ENCODE results near the gene MRPS21.
"Not testable (repeated sequence)": the region's sequence is repeated elsewhere in the genome, so short reads cannot be mapped to it uniquely, and the experiment has no call there.

Gene MRPS21

GRCh38 chr1:150282558-150282958, 11.1 kb upstream of the MRPS21 start:
- Histone ChIP-seq H3K4me3 (ENCODE audit: low read length) (peak overlapping the region; percentile 71), H3K9ac (ENCODE audit: low read depth, low read length) (peak overlapping the region; percentile 66; the same call in 1 of the 2 replicates), H3K36me3 (ENCODE audit: insufficient read depth, low read depth, low read length) (peaks cover 16% of the 10 kb centered on the region; the same call in 1 of the 2 replicates), H3K27me3 (ENCODE audit: insufficient read depth, low read length) (peaks cover 12% of the 10 kb centered on the region), H3K4me1 (ENCODE audit: insufficient read depth, low read length) (no peaks in the 10 kb centered on the region), H3K27ac (ENCODE audit: low read length) (no peak overlapping the region), H3K9me3 (ENCODE audit: insufficient read depth, low read depth, low read length) (no peaks in the 10 kb centered on the region)

GRCh38 chr1:150283260-150283659, 10.4 kb upstream of the MRPS21 start:
- Histone ChIP-seq H3K9ac (ENCODE audit: low read depth, low read length) (peak overlapping the region; percentile 66; the same call in 1 of the 2 replicates), H3K36me3 (ENCODE audit: insufficient read depth, low read depth, low read length) (peaks cover 16% of the 10 kb centered on the region; the same call in 1 of the 2 replicates), H3K4me3 (ENCODE audit: low read length) (peak overlapping the region; percentile 71)

DNA sequence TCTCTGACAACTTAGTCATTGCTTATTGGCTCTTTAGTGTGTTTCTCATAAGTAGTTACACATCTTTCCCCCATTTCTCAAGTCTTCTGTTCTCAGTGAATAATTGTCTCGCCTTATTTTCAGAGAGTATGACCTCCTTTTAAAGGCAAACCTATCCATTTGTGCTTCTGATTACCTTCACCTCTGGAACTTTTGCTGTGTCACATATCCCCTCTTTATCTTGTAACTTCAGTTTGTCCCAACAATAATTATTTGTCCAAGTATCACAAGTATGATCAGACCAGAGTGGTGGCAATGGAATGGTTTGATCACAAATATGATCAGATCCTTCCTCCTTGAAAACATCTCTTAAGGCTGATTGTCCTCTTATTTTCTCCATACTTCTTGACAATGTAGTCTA, 5.3 kb upstream of the MRPS21 start:
- H3K36me3 ChIP-seq (ENCODE audit: insufficient read depth, low read depth, low read length), result peaks cover 16% of the 10 kb centered on the region; the same call in 1 of the 2 replicates
- H3K9me3 ChIP-seq (ENCODE audit: insufficient read depth, low read depth, low read length), result no peaks in the 10 kb centered on the region
- no peak overlapping the region for H3K27ac ChIP-seq (ENCODE audit: low read length)
- H3K9ac ChIP-seq (ENCODE audit: low read depth, low read length), result no peak overlapping the region
- peaks cover 4% of the 10 kb centered on the region for H3K27me3 ChIP-seq (ENCODE audit: insufficient read depth, low read length)
- peaks cover 3% of the 10 kb centered on the region; the same call in 1 of the 2 replicates for H3K4me1 ChIP-seq (ENCODE audit: insufficient read depth, low read length)
- no peak overlapping the region for H3K4me3 ChIP-seq (ENCODE audit: low read length)

More at GRCh38 chr1:150283260-150283659, 10.4 kb upstream of the MRPS21 start:
- no peaks in the 10 kb centered on the region for H3K4me1 ChIP-seq (ENCODE audit: insufficient read depth, low read length)
- H3K27me3 ChIP-seq (ENCODE audit: insufficient read depth, low read length), result peaks cover 12% of the 10 kb centered on the region
- H3K27ac ChIP-seq (ENCODE audit: low read length), result no peak overlapping the region
- no peaks in the 10 kb centered on the region for H3K9me3 ChIP-seq (ENCODE audit: insufficient read depth, low read depth, low read length)

GRCh38 chr1:150288822-150289221, 4.8 kb upstream of the MRPS21 start:
- no peak overlapping the region for H3K4me3 ChIP-seq (ENCODE audit: low read length)
- H3K27me3 ChIP-seq (ENCODE audit: insufficient read depth, low read length), result no peaks in the 10 kb centered on the region
- no peak overlapping the region for H3K27ac ChIP-seq (ENCODE audit: low read length)
- H3K9me3 ChIP-seq (ENCODE audit: insufficient read depth, low read depth, low read length), result no peaks in the 10 kb centered on the region
- H3K4me1 ChIP-seq (ENCODE audit: insufficient read depth, low read length), result peaks cover 4% of the 10 kb centered on the region; the same call in 1 of the 2 replicates
- H3K36me3 ChIP-seq (ENCODE audit: insufficient read depth, low read depth, low read length), result peaks cover 16% of the 10 kb centered on the region; the same call in 1 of the 2 replicates
- H3K9ac ChIP-seq (ENCODE audit: low read depth, low read length), result no peak overlapping the region

DNA sequence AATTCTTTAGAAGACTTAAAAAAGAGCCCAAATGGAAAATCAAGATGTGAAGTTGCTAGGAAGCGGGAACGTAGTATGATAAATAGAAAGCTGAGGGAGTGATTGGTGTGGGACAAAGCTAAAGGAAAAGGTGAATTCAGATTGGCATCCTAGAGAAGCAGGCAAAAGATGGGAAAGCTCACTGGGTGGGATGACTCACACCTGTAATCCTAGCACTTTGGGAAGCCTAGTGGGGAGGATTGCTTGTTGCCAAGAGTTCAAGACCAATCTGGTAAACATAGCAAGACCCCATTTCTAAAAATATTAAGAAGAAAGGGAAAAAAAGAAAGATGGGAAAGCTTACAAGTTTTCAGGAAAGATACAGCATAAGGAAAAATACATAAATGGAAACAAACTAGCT, 1.8 kb downstream of the MRPS21 start:
- peaks cover 4% of the 10 kb centered on the region; the same call in 1 of the 2 replicates for H3K4me1 ChIP-seq (ENCODE audit: insufficient read depth, low read length)
- no peaks in the 10 kb centered on the region for H3K27me3 ChIP-seq (ENCODE audit: insufficient read depth, low read length)
- H3K9ac ChIP-seq (ENCODE audit: low read depth, low read length), result peak overlapping the region; percentile 21; the same call in 1 of the 2 replicates
- peak overlapping the region; percentile 40; the same call in 1 of the 2 replicates for H3K4me3 ChIP-seq (ENCODE audit: low read length)
- H3K9me3 ChIP-seq (ENCODE audit: insufficient read depth, low read depth, low read length), result no peaks in the 10 kb centered on the region
- H3K27ac ChIP-seq (ENCODE audit: low read length), result no peak overlapping the region
- peaks cover 55% of the 10 kb centered on the region for H3K36me3 ChIP-seq (ENCODE audit: insufficient read depth, low read depth, low read length)

GRCh38 chr1:150299716-150300115, 6.1 kb downstream of the MRPS21 start:
- no peak overlapping the region for H3K4me3 ChIP-seq (ENCODE audit: low read length)
- H3K9ac ChIP-seq (ENCODE audit: low read depth, low read length), result no peak overlapping the region
- H3K27me3 ChIP-seq (ENCODE audit: insufficient read depth, low read length), result no peaks in the 10 kb centered on the region
- peaks cover 20% of the 10 kb centered on the region for H3K4me1 ChIP-seq (ENCODE audit: insufficient read depth, low read length)
- no peaks in the 10 kb centered on the region for H3K9me3 ChIP-seq (ENCODE audit: insufficient read depth, low read depth, low read length)
- H3K36me3 ChIP-seq (ENCODE audit: insufficient read depth, low read depth, low read length), result peaks cover 88% of the 10 kb centered on the region
- no peak overlapping the region for H3K27ac ChIP-seq (ENCODE audit: low read length)

DNA sequence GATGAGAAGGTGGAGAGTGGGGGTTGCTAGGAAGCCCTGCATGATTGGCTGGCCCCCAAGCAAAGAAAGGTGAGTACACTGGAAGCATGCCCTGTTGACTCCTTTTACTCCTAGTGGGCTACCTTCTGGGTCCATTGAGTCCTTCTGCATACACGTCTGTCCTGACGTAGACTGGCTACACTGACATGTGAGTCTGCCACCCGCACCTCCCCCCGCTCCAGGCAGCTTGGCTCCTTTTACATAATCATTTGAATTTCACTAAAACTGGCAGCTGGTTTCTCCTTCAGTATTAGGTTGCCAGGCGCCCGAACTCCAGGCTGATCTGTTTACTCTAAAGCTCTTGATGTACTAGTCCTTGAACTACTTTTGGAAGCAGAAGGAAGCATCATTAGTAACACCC, 8.7 kb downstream of the MRPS21 start:
- peak overlapping the region; percentile 30; the same call in 1 of the 2 replicates for H3K9ac ChIP-seq (ENCODE audit: low read depth, low read length)
- H3K9me3 ChIP-seq (ENCODE audit: insufficient read depth, low read depth, low read length), result no peaks in the 10 kb centered on the region
- peaks cover 20% of the 10 kb centered on the region for H3K4me1 ChIP-seq (ENCODE audit: insufficient read depth, low read length)
- H3K27ac ChIP-seq (ENCODE audit: low read length), result peak overlapping the region; percentile 54
- no peaks in the 10 kb centered on the region for H3K27me3 ChIP-seq (ENCODE audit: insufficient read depth, low read length)
- H3K36me3 ChIP-seq (ENCODE audit: insufficient read depth, low read depth, low read length), result peaks cover 90% of the 10 kb centered on the region
- H3K4me3 ChIP-seq (ENCODE audit: low read length), result peak overlapping the region; percentile 43; the same call in 1 of the 2 replicates

DNA sequence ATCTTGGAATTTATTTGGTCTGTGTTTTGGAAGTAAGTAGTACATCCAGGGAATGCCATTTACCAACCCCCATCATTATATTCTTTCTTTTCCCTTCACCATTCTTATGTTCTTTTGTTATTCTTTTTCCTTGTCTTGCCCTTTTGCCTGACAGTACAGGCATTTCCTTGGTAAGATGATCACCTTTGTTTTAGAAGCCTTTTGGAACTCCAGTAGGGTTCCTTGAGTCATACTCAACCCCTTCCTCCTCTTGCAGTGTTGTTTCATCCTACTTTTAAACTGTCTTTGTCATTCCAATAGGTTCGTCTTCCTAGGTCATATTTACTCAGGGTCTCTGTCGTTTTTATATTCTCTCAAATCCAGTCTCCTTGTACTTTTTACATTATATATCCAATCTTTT, 9.2 kb downstream of the MRPS21 start:
- Histone ChIP-seq H3K36me3 (ENCODE audit: insufficient read depth, low read depth, low read length) (peaks cover 90% of the 10 kb centered on the region), H3K4me3 (ENCODE audit: low read length) (peak overlapping the region; percentile 43; the same call in 1 of the 2 replicates), H3K9ac (ENCODE audit: low read depth, low read length) (peak overlapping the region; percentile 21; the same call in 1 of the 2 replicates), H3K27me3 (ENCODE audit: insufficient read depth, low read length) (no peaks in the 10 kb centered on the region), H3K9me3 (ENCODE audit: insufficient read depth, low read depth, low read length) (no peaks in the 10 kb centered on the region), H3K27ac (ENCODE audit: low read length) (peak overlapping the region; percentile 54), H3K4me1 (ENCODE audit: insufficient read depth, low read length) (peaks cover 20% of the 10 kb centered on the region)

GRCh38 chr1:150308585-150308984, 14.9 kb downstream of the MRPS21 start:
- H3K4me1 ChIP-seq (ENCODE audit: insufficient read depth, low read length); H3K9me3 ChIP-seq (ENCODE audit: insufficient read depth, low read depth, low read length): not testable (repeated sequence)
- peaks cover 46% of the 10 kb centered on the region for H3K36me3 ChIP-seq (ENCODE audit: insufficient read depth, low read depth, low read length)

DNA sequence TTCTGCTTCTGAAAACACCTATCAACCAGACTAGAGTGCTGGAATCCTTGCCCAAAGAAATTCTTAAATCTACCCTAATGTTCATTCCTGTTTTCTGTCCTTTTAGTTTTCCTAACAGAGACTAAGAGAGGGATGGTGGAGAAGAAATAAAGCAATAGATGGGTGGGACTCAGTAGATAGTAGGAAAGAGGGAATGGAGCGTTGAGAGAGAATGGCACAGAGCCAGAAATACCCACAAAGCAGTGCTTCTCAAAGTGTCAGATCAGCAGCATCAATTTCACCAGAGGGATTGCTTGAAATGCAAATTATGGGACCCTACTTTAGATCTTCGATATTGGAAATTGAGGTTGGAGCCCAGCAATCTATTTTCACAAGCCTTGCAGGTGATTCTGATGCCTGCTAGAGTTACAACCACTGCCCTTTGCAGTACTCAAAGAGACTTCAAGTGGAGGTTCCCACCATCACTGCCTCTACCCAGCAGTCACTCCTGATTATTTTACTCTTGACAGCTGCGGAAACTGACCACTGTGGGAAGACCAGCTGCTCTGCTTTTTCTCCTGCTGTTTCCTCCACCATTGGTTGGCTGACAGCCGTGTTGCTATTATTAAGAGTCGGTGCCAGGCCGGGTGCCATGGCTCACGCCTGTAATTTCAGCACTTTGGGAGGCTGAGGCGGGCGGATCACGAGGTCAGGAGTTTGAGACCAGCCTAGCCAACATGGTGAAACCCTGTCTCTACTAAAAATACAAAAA, 16.3 kb downstream of the MRPS21 start:
- Histone ChIP-seq H3K9me3 (ENCODE audit: insufficient read depth, low read depth, low read length) (no peaks in the 10 kb centered on the region), H3K27ac (ENCODE audit: low read length) (no peak overlapping the region), H3K4me3 (ENCODE audit: low read length) (no peak overlapping the region), H3K4me1 (ENCODE audit: insufficient read depth, low read length) (no peaks in the 10 kb centered on the region), H3K27me3 (ENCODE audit: insufficient read depth, low read length) (no peaks in the 10 kb centered on the region), H3K36me3 (ENCODE audit: insufficient read depth, low read depth, low read length) (peaks cover 38% of the 10 kb centered on the region), H3K9ac (ENCODE audit: low read depth, low read length) (no peak overlapping the region)

More at GRCh38 chr1:150308585-150308984, 14.9 kb downstream of the MRPS21 start:
- not testable (repeated sequence) for H3K4me3 ChIP-seq (ENCODE audit: low read length); H3K27ac ChIP-seq (ENCODE audit: low read length); H3K9ac ChIP-seq (ENCODE audit: low read depth, low read length); H3K27me3 ChIP-seq (ENCODE audit: insufficient read depth, low read length)

GRCh38 chr1:150311762-150312161, 18.1 kb downstream of the MRPS21 start:
- H3K4me1 ChIP-seq (ENCODE audit: insufficient read depth, low read length), result no peaks in the 10 kb centered on the region
- no peaks in the 10 kb centered on the region for H3K9me3 ChIP-seq (ENCODE audit: insufficient read depth, low read depth, low read length)
- no peak overlapping the region for H3K27ac ChIP-seq (ENCODE audit: low read length)
- H3K4me3 ChIP-seq (ENCODE audit: low read length), result no peak overlapping the region
- H3K36me3 ChIP-seq (ENCODE audit: insufficient read depth, low read depth, low read length), result peaks cover 19% of the 10 kb centered on the region
- H3K27me3 ChIP-seq (ENCODE audit: insufficient read depth, low read length), result no peaks in the 10 kb centered on the region
- H3K9ac ChIP-seq (ENCODE audit: low read depth, low read length), result no peak overlapping the region

- not testable (repeated sequence) for H3K27ac ChIP-seq (ENCODE audit: low read length); H3K4me3 ChIP-seq (ENCODE audit: low read length); H3K9ac ChIP-seq (ENCODE audit: low read depth, low read length); H3K9me3 ChIP-seq (ENCODE audit: insufficient read depth, low read depth, low read length); H3K27me3 ChIP-seq (ENCODE audit: insufficient read depth, low read length); H3K36me3 ChIP-seq (ENCODE audit: insufficient read depth, low read depth, low read length); H3K4me1 ChIP-seq (ENCODE audit: insufficient read depth, low read length)
These were observed 21.0 kb downstream of the MRPS21 start for GRCh38 chr1:150314691-150315090.
